GM23338 (cell line): ENCODE measurements around the gene DNAH6.

Experiments
- CTCF ChIP-seq, 2 experiments: fragments of 200-600 bp in 1 of 2; sonication (generic) in 1 of 2; conservative IDR thresholded peaks; 2 replicates each; pipeline versions ENCODE4 v1.5.1 to v1.6.1; 2016 to 2017; ENCODE audit warnings: antibody characterized with exemption in 2 of 2, low read depth in 2 of 2, mild to moderate bottlenecking in 2 of 2, moderate library complexity in 1 of 2
- EZH2 ChIP-seq: fragments of 200-600 bp; sonication (generic); IDR thresholded peaks from one replicate; pipeline ENCODE4 v1.8.0; 2017; ENCODE audit warnings: antibody characterized with exemption, mild to moderate bottlenecking, low read depth; ENCODE audit not compliant: unreplicated experiment
- JUNB ChIP-seq: IDR thresholded peaks from one replicate; pipeline ENCODE4 v1.6.1; 2016; ENCODE audit warnings: antibody characterized with exemption; ENCODE audit not compliant: unreplicated experiment
- POLR2AphosphoS5 ChIP-seq: IDR thresholded peaks from 2 replicates; pipeline ENCODE4 v1.6.1; 2016; ENCODE audit warnings: antibody characterized with exemption, low read depth
- REST ChIP-seq: IDR thresholded peaks from one replicate; pipeline ENCODE4 v1.6.1; 2018; ENCODE audit warnings: antibody characterized with exemption; ENCODE audit not compliant: unreplicated experiment
- STAT1 ChIP-seq: IDR thresholded peaks from one replicate; pipeline ENCODE4 v1.6.1; 2016; ENCODE audit warnings: antibody characterized with exemption; ENCODE audit not compliant: unreplicated experiment
- ZNF331 ChIP-seq: fragments of 250-450 bp; sonication (Bioruptor Pico); IDR thresholded peaks from 2 replicates; pipeline ENCODE4 v1.5.0; 2020; ENCODE audit warnings: low read depth, mild to moderate bottlenecking, moderate library complexity

GRCh38 chr2:84817239-84817655, 300.9 kb downstream of the DNAH6 start:
- TF ChIP-seq CTCF (conservative IDR thresholded peaks at IDR 0.05; ENCODE audit: low read depth in 2 of 2) (no peak), STAT1 (no peak), EZH2 (no peak), REST (no peak), POLR2AphosphoS5 (no peak), JUNB (no peak), ZNF331 (CRISPR knock-in tag) (no peak)
